GM23248 (cell line): Measurements from ENCODE around the gene CXCL5. TPM values are rescaled to one million over a fixed set of nuclear protein-coding genes. Genes with fewer than 3 reads are reported as not detected.

Experiments
- DNase-seq: peaks from one replicate; pipeline ENCODE4 v3.0.0-alpha.2; 2015
- H2AFZ ChIP-seq: fragments of 200-600 bp; sonication (generic); 2 replicates; pipeline ENCODE4 v1.6.1; 2016; ENCODE audit warnings: antibody characterized with exemption
- H3F3A ChIP-seq: fragments of 200-600 bp; sonication (generic); 2 replicates; pipeline ENCODE4 v1.6.1; 2016; ENCODE audit warnings: mild to moderate bottlenecking, antibody characterized with exemption, mixed run types; ENCODE audit not compliant: insufficient read depth
- H3K27ac ChIP-seq: fragments of 200-600 bp; sonication (generic); 2 replicates; pipeline ENCODE4 v1.5.1; 2016; ENCODE audit warnings: mild to moderate bottlenecking
- H3K27me3 ChIP-seq: fragments of 200-600 bp; sonication (generic); replicated peaks from 2 replicates; pipeline ENCODE4 v1.6.1; 2016; ENCODE audit warnings: mild to moderate bottlenecking; ENCODE audit not compliant: insufficient read depth
- H3K36me3 ChIP-seq: fragments of 200-600 bp; sonication (generic); 2 replicates; pipeline ENCODE4 v1.6.1; 2016; ENCODE audit warnings: low read depth, mild to moderate bottlenecking
- H3K4me1 ChIP-seq: fragments of 200-600 bp; sonication (generic); 2 replicates; pipeline ENCODE4 v1.6.1; 2016; ENCODE audit warnings: mild to moderate bottlenecking; ENCODE audit not compliant: insufficient read depth
- H3K4me2 ChIP-seq: fragments of 200-600 bp; sonication (generic); one replicate; pipeline ENCODE4 v1.6.1; 2016; ENCODE audit warnings: mild to moderate bottlenecking; ENCODE audit not compliant: unreplicated experiment
- H3K4me3 ChIP-seq: fragments of 200-600 bp; sonication (generic); 2 replicates; pipeline ENCODE4 v1.5.1; 2016; ENCODE audit warnings: mild to moderate bottlenecking
- H3K79me2 ChIP-seq: fragments of 200-600 bp; sonication (generic); 2 replicates; pipeline ENCODE4 v1.6.1; 2016; ENCODE audit warnings: mild to moderate bottlenecking; ENCODE audit not compliant: insufficient read depth
- H3K9ac ChIP-seq: fragments of 200-600 bp; sonication (generic); 2 replicates; pipeline ENCODE4 v1.6.1; 2016; ENCODE audit warnings: mild to moderate bottlenecking
- H3K9me2 ChIP-seq: fragments of 200-600 bp; sonication (generic); 2 replicates; pipeline ENCODE4 v1.6.1; 2016; ENCODE audit warnings: mixed run types, mild to moderate bottlenecking, moderate library complexity; ENCODE audit not compliant: insufficient read depth
- H3K9me3 ChIP-seq: fragments of 200-600 bp; sonication (generic); one replicate; pipeline ENCODE4 v1.6.1; 2017; ENCODE audit warnings: low read depth
- H4K20me1 ChIP-seq: fragments of 200-600 bp; sonication (generic); 2 replicates; pipeline ENCODE4 v1.6.0; 2016; ENCODE audit not compliant: insufficient read depth
- EZH2 ChIP-seq: fragments of 200-600 bp; sonication (generic); IDR thresholded peaks from 2 replicates; pipeline ENCODE4 v1.6.1; 2018; ENCODE audit warnings: antibody characterized with exemption, mild to moderate bottlenecking; ENCODE audit not compliant: insufficient read depth, poor library complexity, severe bottlenecking
- EZH2phosphoT487 ChIP-seq: fragments of 200-600 bp; sonication (generic); IDR thresholded peaks from 2 replicates; pipeline ENCODE4 v1.6.1; 2018; ENCODE audit warnings: antibody characterized with exemption, moderate library complexity, mild to moderate bottlenecking, low read depth; ENCODE audit not compliant: insufficient read depth
- WGBS, 2 experiments: methylation state at CpG; one replicate each; pipeline ENCODE4 v1.1.6; 2015 to 2017; ENCODE audit warnings: low lambda C conversion rate in 2 of 2, low coverage in 1 of 2; ENCODE audit errors: missing lambda C conversion rate in 2 of 2; 5-methylcytosine and 5-hydroxymethylcytosine counted together
- in situ Hi-C: fragments of 300-500 bp; cut with MboI; formaldehyde crosslinking; loops from 2 replicates; pipeline ENCODE4 v1.15.0; 2020
- polyA plus RNA-seq: library from polyadenylated mRNA; unstranded; fragments of >200 nt; fragmentation: Nextera tagmentation; extraction: Ambion mirVana; gene quantifications from 2 replicates; pipeline ENCODE4 v1.2.1, GENCODE V29; 2016
- total RNA-seq: library from RNA; depleted of rRNA; stranded (reverse); fragments of >200 nt; shearing (Covaris generic); gene quantifications from 2 replicates; pipeline ENCODE4 v1.2.3, GENCODE V29; 2014

Gene CXCL5
- total and polyA plus RNA-seq, 2 experiments from 2014 or later = not detected

DNA sequence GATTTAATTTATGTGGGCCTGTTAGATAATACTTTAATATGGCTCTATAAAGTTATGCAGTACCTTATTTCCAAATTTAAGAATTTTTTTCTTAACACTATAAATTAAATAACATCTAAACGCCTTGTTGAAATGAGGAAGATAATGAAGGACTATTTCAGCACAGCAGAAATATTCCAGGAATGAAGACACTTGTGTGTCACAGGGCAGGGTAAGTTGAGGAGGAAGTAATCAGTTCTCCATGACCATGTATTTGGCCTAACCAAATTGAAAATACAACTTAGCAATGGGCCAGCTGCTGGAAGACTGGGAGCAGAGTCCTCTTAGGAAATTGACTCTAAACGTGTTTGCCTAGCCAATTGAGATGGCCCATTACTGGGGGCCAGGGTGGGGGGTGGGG, 23.1 kb upstream of the CXCL5 start:
- Histone ChIP-seq H3K4me1 (no peaks in the 10 kb centered on the region), H3K9me2 (no peaks in the 10 kb centered on the region), H3K27me3 (no peaks in the 10 kb centered on the region), H3K27ac (no peak overlapping the region), H3K4me3 (no peak overlapping the region), H3K79me2 (no peaks in the 10 kb centered on the region), H3K9ac (no peak overlapping the region), H3K36me3 (no peaks in the 10 kb centered on the region), H3K9me3 (no peaks in the 10 kb centered on the region), H2AFZ (no peak overlapping the region), H3F3A (no peaks in the 10 kb centered on the region), H4K20me1 (no peaks in the 10 kb centered on the region), H3K4me2 (no peak overlapping the region)
- 48 to 66% methylated on average over 2 of the region's 2 CpGs for WGBS, 2 experiments
- DNase-seq = no peak
- TF ChIP-seq EZH2phosphoT487 = no peak
- no peak for TF ChIP-seq EZH2
- in situ Hi-C loops = no loop called here

DNA sequence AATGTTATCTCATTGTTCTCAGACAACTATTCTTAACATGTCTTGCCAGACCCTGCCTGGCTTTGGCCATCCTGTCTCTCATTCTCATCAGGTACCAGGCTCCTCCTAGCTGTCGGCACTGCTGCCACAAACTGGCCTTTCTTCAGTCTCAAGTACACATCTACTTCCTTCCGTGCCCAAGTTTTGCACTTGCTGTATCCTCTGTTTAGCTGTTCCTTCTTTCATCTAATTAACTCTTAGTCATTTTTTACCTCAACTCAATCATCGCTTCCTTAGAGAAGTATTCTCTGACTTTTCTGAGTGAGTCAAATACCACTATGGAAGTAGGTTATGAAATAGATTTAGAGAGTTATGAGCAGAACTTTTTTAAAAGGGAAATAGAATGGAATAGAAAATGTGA, 20.3 kb upstream of the CXCL5 start:
- H3K36me3 ChIP-seq = no peaks in the 10 kb centered on the region
- H3K9ac ChIP-seq = no peak overlapping the region
- H3K27ac ChIP-seq = no peak overlapping the region
- H3K27me3 ChIP-seq = no peaks in the 10 kb centered on the region
- no peak overlapping the region for H2AFZ ChIP-seq
- no peaks in the 10 kb centered on the region for H4K20me1 ChIP-seq
- no peaks in the 10 kb centered on the region for H3F3A ChIP-seq
- in situ Hi-C loops = no loop called here
- 68 to 81% methylated on average over 3 of the region's 3 CpGs for WGBS, 2 experiments
- TF ChIP-seq EZH2 = no peak
- TF ChIP-seq EZH2phosphoT487 = no peak
- H3K4me1 ChIP-seq = no peaks in the 10 kb centered on the region
- no peaks in the 10 kb centered on the region for H3K9me3 ChIP-seq
- no peak for DNase-seq
- H3K9me2 ChIP-seq = no peaks in the 10 kb centered on the region
- no peak overlapping the region for H3K4me3 ChIP-seq
- no peak overlapping the region for H3K4me2 ChIP-seq
- H3K79me2 ChIP-seq = no peaks in the 10 kb centered on the region

DNA sequence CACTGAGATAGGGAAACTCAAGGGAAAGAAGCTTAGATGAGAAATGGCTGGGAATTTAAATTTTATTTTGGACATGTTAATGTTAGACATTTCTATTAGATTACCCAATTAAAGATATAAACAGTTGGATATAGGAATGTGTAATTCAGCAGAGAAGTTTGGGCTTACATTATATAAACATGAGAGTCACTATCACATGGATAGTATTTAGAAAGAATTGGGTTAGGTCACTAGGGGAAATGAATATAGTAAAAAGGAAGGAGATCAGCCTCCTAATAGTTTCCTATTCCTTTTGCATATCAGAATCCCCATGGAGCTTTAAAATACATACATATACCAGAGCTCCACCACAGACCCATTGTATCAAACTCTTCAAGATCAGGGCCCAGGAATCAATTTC, 19.6 kb upstream of the CXCL5 start:
- no peaks in the 10 kb centered on the region for H4K20me1 ChIP-seq
- no peaks in the 10 kb centered on the region for H3K36me3 ChIP-seq
- no peak overlapping the region for H2AFZ ChIP-seq
- H3K9me2 ChIP-seq = no peaks in the 10 kb centered on the region
- no peaks in the 10 kb centered on the region for H3F3A ChIP-seq
- no peak for DNase-seq
- no peaks in the 10 kb centered on the region for H3K4me1 ChIP-seq
- no peaks in the 10 kb centered on the region for H3K27me3 ChIP-seq
- no peaks in the 10 kb centered on the region for H3K9me3 ChIP-seq
- H3K9ac ChIP-seq = no peak overlapping the region
- no peak overlapping the region for H3K4me2 ChIP-seq
- H3K4me3 ChIP-seq = no peak overlapping the region
- no peaks in the 10 kb centered on the region for H3K79me2 ChIP-seq
- in situ Hi-C loops = no loop called here
- no peak for TF ChIP-seq EZH2
- TF ChIP-seq EZH2phosphoT487 = no peak
- no peak overlapping the region for H3K27ac ChIP-seq

DNA sequence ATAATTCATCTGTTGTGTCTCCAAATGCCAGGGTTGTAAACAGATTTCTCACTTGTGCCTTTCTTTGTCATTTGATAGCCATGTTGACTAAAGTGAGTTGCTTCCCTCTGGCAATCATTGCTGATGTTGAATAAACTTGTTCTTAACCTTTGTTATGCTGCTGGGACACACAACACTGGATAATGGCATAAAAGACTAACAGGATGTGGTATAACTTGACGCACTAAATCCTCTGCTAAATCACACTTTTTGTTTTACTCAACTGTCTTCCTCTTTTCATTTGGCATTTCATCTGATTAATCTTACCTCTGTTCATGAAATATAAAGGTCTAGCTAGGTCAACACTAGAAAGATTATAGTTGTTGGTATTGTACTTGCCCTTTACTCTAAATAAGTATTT, 17.6 kb upstream of the CXCL5 start:
- Histone ChIP-seq H3K36me3 (no peaks in the 10 kb centered on the region), H2AFZ (no peak overlapping the region), H3K27ac (no peak overlapping the region), H3F3A (no peaks in the 10 kb centered on the region), H3K9me3 (no peaks in the 10 kb centered on the region), H3K4me1 (no peaks in the 10 kb centered on the region), H3K4me3 (no peak overlapping the region), H3K79me2 (no peaks in the 10 kb centered on the region), H4K20me1 (no peaks in the 10 kb centered on the region), H3K4me2 (no peak overlapping the region), H3K9ac (no peak overlapping the region), H3K27me3 (no peaks in the 10 kb centered on the region), H3K9me2 (no peaks in the 10 kb centered on the region)
- TF ChIP-seq EZH2phosphoT487 (no peak), EZH2 (no peak)
- WGBS, 2 experiments = 67 to 75% methylated on average over 1 of the region's 1 CpG
- in situ Hi-C loops = no loop called here
- no peak for DNase-seq

DNA sequence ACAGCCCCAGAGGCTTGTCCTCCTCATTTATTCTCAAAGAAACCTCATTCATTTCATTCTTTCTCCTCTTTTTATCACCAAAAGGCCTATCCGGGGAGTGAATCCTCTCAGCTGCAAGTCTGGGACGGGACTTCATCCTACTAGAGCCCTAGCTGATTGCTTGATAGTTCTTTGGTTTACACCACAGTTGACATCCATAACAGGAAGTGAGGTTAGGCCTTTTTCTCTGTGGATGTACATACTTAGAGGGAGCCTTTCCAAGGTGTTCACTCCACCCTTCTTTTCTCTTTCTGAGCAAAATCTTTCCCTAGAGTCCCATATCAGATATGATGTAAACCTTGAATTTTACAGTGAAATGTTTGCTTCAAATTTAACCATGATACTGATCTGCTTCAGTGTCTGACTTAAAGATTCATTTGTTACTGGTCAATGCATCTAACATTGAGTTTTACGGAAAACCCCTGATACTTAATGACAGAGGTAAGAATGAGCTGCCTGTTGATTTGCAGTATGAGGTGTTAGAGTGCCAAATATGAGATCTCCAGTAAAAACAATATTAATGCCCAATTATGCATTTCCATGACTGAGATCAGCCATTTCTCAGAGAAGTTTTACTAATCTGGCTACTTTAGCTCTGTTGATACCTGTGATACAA, 16.8 kb upstream of the CXCL5 start:
- 90 to 93% methylated on average over 3 of the region's 3 CpGs for WGBS, 2 experiments
- DNase-seq = no peak
- in situ Hi-C loops = no loop called here

More for the DNA sequence above, 16.8 kb upstream of the CXCL5 start:
- Histone ChIP-seq H3K4me2 (no peak overlapping the region), H2AFZ (no peak overlapping the region), H3K27ac (no peak overlapping the region), H3K9me3 (no peaks in the 10 kb centered on the region), H3K9me2 (no peaks in the 10 kb centered on the region), H4K20me1 (no peaks in the 10 kb centered on the region), H3K4me3 (no peak overlapping the region), H3K4me1 (no peaks in the 10 kb centered on the region), H3K9ac (no peak overlapping the region), H3F3A (no peaks in the 10 kb centered on the region), H3K79me2 (no peaks in the 10 kb centered on the region), H3K27me3 (no peaks in the 10 kb centered on the region), H3K36me3 (no peaks in the 10 kb centered on the region)
- no peak for TF ChIP-seq EZH2phosphoT487
- TF ChIP-seq EZH2 = no peak
